Endothelial cell of umbilical vein (primary cell): ENCODE data around the gene TMTC1. TPM values are rescaled to one million over a fixed set of nuclear protein-coding genes. Genes with fewer than 3 reads are reported as not detected.

ENCODE experiments used
- BruUV-seq: library from RNA; stranded (reverse); fragments of 400-500 nt; replicated peaks from 2 replicates; lab custom pipeline; 2021; lab: Mats Ljungman, UMichigan
- CTCF ChIA-PET: fragments of 300-600, 350-600 bp; sonication (Branson Sonifier 250); formaldehyde crosslinking; loops from one replicate; lab custom pipeline; 2021; ENCODE audit warnings: antibody characterized with exemption, inconsistent platforms; lab: Charles Lee
- POLR2A ChIA-PET: fragments of 300-600, 350-600 bp; sonication (Branson Sonifier 250); formaldehyde crosslinking; loops from one replicate; lab custom pipeline; 2021; ENCODE audit warnings: antibody characterized with exemption, inconsistent platforms; lab: Charles Lee
- DNase-seq: peaks from one replicate; pipeline ENCODE4 v3.0.0-alpha.2; 2011; ENCODE audit warnings: low read depth, low spot score
- FAIRE-seq: peaks from 2 replicates; lab custom pipeline; 2011; peaks lifted over from hg19 to GRCh38; lab: Jason Lieb, UNC
- H2AFZ ChIP-seq: 2 replicates; pipeline ENCODE4 v1.6.0; 2012; ENCODE audit warnings: low read depth, low read length, control low read depth, inconsistent platforms
- H3K27ac ChIP-seq: 2 replicates; pipeline ENCODE4 v1.5.1; 2011; ENCODE audit warnings: low read depth, mild to moderate bottlenecking, control low read depth, low read length, moderate library complexity; ENCODE audit not compliant: insufficient read depth
- H3K27me3 ChIP-seq, 2 experiments: 2 replicates each; pipeline versions ENCODE4 v1.6.0 to v1.6.1; 2011; ENCODE audit warnings: low read length in 2 of 2, mixed read lengths in 1 of 2; ENCODE audit not compliant: control insufficient read depth in 2 of 2, insufficient read depth in 2 of 2
- H3K36me3 ChIP-seq, 2 experiments: 2 replicates in 1 of 2; 3 replicates in 1 of 2; pipeline ENCODE4 v1.5.1; 2011; ENCODE audit warnings: low read length in 2 of 2, mild to moderate bottlenecking in 1 of 2, moderate library complexity in 1 of 2; ENCODE audit not compliant: control insufficient read depth in 2 of 2, insufficient read depth in 2 of 2; ENCODE audit errors: extremely low read depth in 1 of 2
- H3K4me1 ChIP-seq: 3 replicates; pipeline ENCODE4 v1.5.1; 2011; ENCODE audit warnings: mild to moderate bottlenecking, low read length; ENCODE audit not compliant: control insufficient read depth, insufficient read depth; ENCODE audit errors: extremely low read depth
- H3K4me2 ChIP-seq: 2 replicates; pipeline ENCODE4 v1.6.1; 2011; ENCODE audit warnings: low read length, control low read depth, mixed read lengths; ENCODE audit not compliant: insufficient read depth
- H3K4me3 ChIP-seq, 3 experiments: fragments of 200-600 bp in 1 of 3; sonication (generic), shearing (Covaris generic) in 1 of 3; replicated peaks in 1 of 3; 2 replicates each; pipeline ENCODE4 v1.5.1; 2011 to 2016; ENCODE audit warnings: control low read depth in 3 of 3, low read length in 3 of 3, mild to moderate bottlenecking in 2 of 3, inconsistent platforms in 1 of 3, low read depth in 1 of 3, moderate library complexity in 1 of 3; ENCODE audit not compliant: insufficient read depth in 1 of 3
- H3K79me2 ChIP-seq: 2 replicates; pipeline ENCODE4 v1.6.0; 2012; ENCODE audit warnings: low read length, inconsistent platforms; ENCODE audit not compliant: control insufficient read depth, insufficient read depth
- H3K9ac ChIP-seq: replicated peaks from 2 replicates; pipeline ENCODE3; 2011; ENCODE audit warnings: low read length, control low read depth; ENCODE audit not compliant: insufficient read depth; ENCODE audit errors: extremely low read depth
- H3K9me1 ChIP-seq: replicated peaks from 3 replicates; pipeline ENCODE4 v1.6.0; 2011; ENCODE audit warnings: mild to moderate bottlenecking, low read length; ENCODE audit not compliant: control insufficient read depth, insufficient read depth; ENCODE audit errors: extremely low read depth
- H3K9me3 ChIP-seq: replicated peaks from 2 replicates; pipeline ENCODE4 v1.5.1; 2012; ENCODE audit warnings: low read length, inconsistent platforms; ENCODE audit not compliant: control insufficient read depth, insufficient read depth
- H4K20me1 ChIP-seq: replicated peaks from 2 replicates; pipeline ENCODE3; 2011; ENCODE audit warnings: mild to moderate bottlenecking, low read length; ENCODE audit not compliant: control insufficient read depth, insufficient read depth; ENCODE audit errors: extremely low read depth
- CTCF ChIP-seq, 2 donors: IDR thresholded peaks; 1 replicate in 1 of 2; 2 replicates in 1 of 2; pipeline ENCODE4 v1.5.1; 2011; ENCODE audit warnings: low read length in 2 of 2, mild to moderate bottlenecking in 2 of 2, moderate library complexity in 2 of 2, control low read depth in 1 of 2, inconsistent platforms in 1 of 2, low read depth in 1 of 2; ENCODE audit not compliant: insufficient read depth in 1 of 2; ENCODE audit errors: extremely low read depth in 1 of 2
- EZH2 ChIP-seq: IDR thresholded peaks from 2 replicates; pipeline ENCODE4 v1.6.1; 2012; ENCODE audit warnings: borderline replicate concordance, low read depth, mild to moderate bottlenecking, moderate library complexity, low read length, inconsistent platforms; ENCODE audit not compliant: severe bottlenecking
- FOS ChIP-seq: IDR thresholded peaks from 2 replicates; pipeline ENCODE4 v1.6.1; 2011; ENCODE audit warnings: mild to moderate bottlenecking, low read length, moderate library complexity, borderline replicate concordance; ENCODE audit not compliant: insufficient read depth
- GATA2 ChIP-seq: IDR thresholded peaks from 2 replicates; pipeline ENCODE4 v1.7.0; 2011; ENCODE audit warnings: low read depth, mild to moderate bottlenecking, moderate library complexity, mixed read lengths, low read length; ENCODE audit not compliant: insufficient read length, insufficient read depth
- JUN ChIP-seq: IDR thresholded peaks from 2 replicates; pipeline ENCODE4 v1.6.1; 2011; ENCODE audit warnings: borderline replicate concordance, low read depth; ENCODE audit not compliant: insufficient read length, insufficient read depth
- MAX ChIP-seq: IDR thresholded peaks from 2 replicates; pipeline ENCODE4 v1.6.1; 2011; ENCODE audit not compliant: insufficient read depth, insufficient read length
- MYC ChIP-seq: IDR thresholded peaks from one replicate; pipeline ENCODE4 v1.6.1; 2011; ENCODE audit warnings: mild to moderate bottlenecking, low read depth, low read length
- POLR2A ChIP-seq: IDR thresholded peaks from 2 replicates; pipeline ENCODE4 v1.6.1; 2012; ENCODE audit warnings: low read depth, mild to moderate bottlenecking, control low read depth, low read length
- POLR2AphosphoS5 ChIP-seq: IDR thresholded peaks from 2 replicates; pipeline ENCODE4 v1.6.1; 2012; ENCODE audit warnings: low read depth, mild to moderate bottlenecking, control low read depth, low read length, moderate library complexity; ENCODE audit not compliant: insufficient read depth
- dilution Hi-C: fragments of 300-500 bp; cut with MboI; formaldehyde crosslinking; loops from one replicate; pipeline ENCODE4 v1.15.0; 2019; ENCODE audit warnings: low sequenced_read_pairs; ENCODE audit not compliant: extremely low pct_ligation_motif_present
- intact Hi-C: fragments of 100-400 bp; cut with micrococcal nuclease; formaldehyde crosslinking; loops from one replicate; pipeline ENCODE4 v1.10.0; 2022
- polyA plus RNA-seq, 4 experiments: library from polyadenylated mRNA; depleted of rRNA in 3 of 4; stranded (reverse) in 3 of 4; unstranded in 1 of 4; fragments of >200 nt; gene quantifications; 2 replicates each; pipeline versions ENCODE4 v1.2.1 to v1.2.3, GENCODE V29; 2011 to 2012; ENCODE audit warnings: missing spikeins in 1 of 4
- total RNA-seq: library from RNA; stranded (reverse); gene quantifications from 2 replicates; pipeline ENCODE4 v1.2.3, GENCODE V29; 2021

TMTC1 gene
- total and polyA plus RNA-seq, 2 donors (not counting 3 experiments of a cell fraction or from before 2014, with no cell fraction given): 5.4 to 5.9 TPM

GRCh38 chr12:29713729-29714128 lies 70.0 kb downstream of the TMTC1 start:
- Histone ChIP-seq H3K27ac (no peak overlapping the region), H3K9me3 (no peaks in the 10 kb centered on the region), H3K4me1 (no peaks in the 10 kb centered on the region), H3K9me1 (no peaks in the 10 kb centered on the region), H2AFZ (no peak overlapping the region), H3K79me2 (no peaks in the 10 kb centered on the region), H3K27me3 (no peaks in the 10 kb centered on the region), H3K4me3 (no peak overlapping the region), H3K9ac (no peak overlapping the region), H3K4me2 (no peak overlapping the region), H4K20me1 (no peaks in the 10 kb centered on the region), H3K36me3 (no peaks in the 10 kb centered on the region)
- POLR2A ChIA-PET: no interaction called here
- DNase-seq (no peak), FAIRE-seq (no peak)
- dilution Hi-C loops: no loop called here
- intact Hi-C loops: no loop called here
- BruUV-seq: no TSS peak
- no peak for TF ChIP-seq GATA2
- no peak for TF ChIP-seq MAX
- no peak for TF ChIP-seq POLR2A
- no peak for TF ChIP-seq JUN
- TF ChIP-seq FOS: no peak
- no peak for TF ChIP-seq MYC
- no peak for TF ChIP-seq EZH2
- no peak for TF ChIP-seq POLR2AphosphoS5
- TF ChIP-seq CTCF (IDR thresholded peaks at IDR 0.05; ENCODE audit: extremely low read depth in 1 of 2, insufficient read depth in 1 of 2, low read depth in 1 of 2, low read length in 2 of 2): no peak
- CTCF ChIA-PET: no interaction called here
